DOHH2 (cell line): ENCODE data around the gene REV1.

Source experiments
- H3F3A ChIP-seq: fragments of 200-600 bp; sonication (generic), shearing (Covaris generic); 2 replicates; pipeline ENCODE4 v1.6.0; 2016; ENCODE audit warnings: antibody characterized with exemption, mild to moderate bottlenecking; ENCODE audit not compliant: control insufficient read depth, insufficient read depth
- H3K27ac ChIP-seq: fragments of 200-600 bp; sonication (generic); 2 replicates; pipeline ENCODE4 v1.5.1; 2014; ENCODE audit warnings: low read depth, mild to moderate bottlenecking, low read length, moderate library complexity
- H3K27me3 ChIP-seq: fragments of 200-600 bp; sonication (generic); 2 replicates; pipeline ENCODE4 v1.6.1; 2014; ENCODE audit warnings: mild to moderate bottlenecking, low read length, mixed read lengths; ENCODE audit not compliant: control insufficient read depth
- H3K36me3 ChIP-seq: fragments of 200-600 bp; sonication (generic); 2 replicates; pipeline ENCODE4 v1.6.1; 2014; ENCODE audit warnings: mild to moderate bottlenecking, low read length, moderate library complexity, mixed read lengths; ENCODE audit not compliant: control insufficient read depth
- H3K4me1 ChIP-seq: fragments of 200-600 bp; sonication (generic); 2 replicates; pipeline ENCODE4 v1.6.1; 2014; ENCODE audit warnings: mild to moderate bottlenecking, low read length, mixed read lengths; ENCODE audit not compliant: control insufficient read depth
- H3K4me2 ChIP-seq: fragments of 200-600 bp; sonication (generic); 2 replicates; pipeline ENCODE4 v1.6.0; 2014; ENCODE audit warnings: mild to moderate bottlenecking, low read length, moderate library complexity
- H3K4me3 ChIP-seq: fragments of 200-600 bp; sonication (generic); 2 replicates; pipeline ENCODE4 v1.5.1; 2014; ENCODE audit warnings: mild to moderate bottlenecking, low read length, mixed read lengths
- H3K79me2 ChIP-seq: fragments of 200-600 bp; sonication (generic); 2 replicates; pipeline ENCODE4 v1.6.1; 2014; ENCODE audit warnings: mild to moderate bottlenecking, low read length, mixed read lengths; ENCODE audit not compliant: control insufficient read depth
- H3K9me2 ChIP-seq: fragments of 200-600 bp; sonication (generic); replicated peaks from 2 replicates; pipeline ENCODE4 v1.6.1; 2014; ENCODE audit warnings: mild to moderate bottlenecking, low read length, mixed read lengths; ENCODE audit not compliant: control insufficient read depth
- H3K9me3 ChIP-seq: fragments of 200-600 bp; sonication (generic); 2 replicates; pipeline ENCODE4 v1.6.1; 2014; ENCODE audit warnings: antibody characterized with exemption, low read length, mixed read lengths; ENCODE audit not compliant: control insufficient read depth, insufficient read depth
- H4K20me1 ChIP-seq: fragments of 200-600 bp; sonication (generic); 2 replicates; pipeline ENCODE4 v1.6.0; 2014; ENCODE audit warnings: low read depth, mild to moderate bottlenecking, antibody characterized with exemption, low read length, moderate library complexity; ENCODE audit not compliant: control insufficient read depth, insufficient read depth
- CTCF ChIP-seq: fragments of 200-600 bp; sonication (generic); IDR thresholded peaks from one replicate; pipeline ENCODE4 v1.5.1; 2014; ENCODE audit warnings: antibody characterized with exemption, mild to moderate bottlenecking, low read depth, low read length; ENCODE audit not compliant: poor library complexity, severe bottlenecking
- EZH2phosphoT487 ChIP-seq: fragments of 200-600 bp; sonication (generic); IDR thresholded peaks from 2 replicates; pipeline ENCODE4 v1.6.1; 2017; ENCODE audit warnings: borderline replicate concordance, mild to moderate bottlenecking, antibody characterized with exemption, low read length, moderate library complexity, mixed read lengths

REV1 gene

GRCh38 chr2:99444222-99444621 lies 45.6 kb downstream of the REV1 start:
- Histone ChIP-seq H4K20me1 (no peaks in the 10 kb centered on the region), H3K4me2 (no peak overlapping the region), H3K27me3 (no peaks in the 10 kb centered on the region), H3K27ac (no peak overlapping the region), H3K79me2 (peaks cover 22% of the 10 kb centered on the region), H3K4me3 (no peak overlapping the region), H3K4me1 (no peaks in the 10 kb centered on the region), H3K36me3 (peaks cover 65% of the 10 kb centered on the region), H3K9me3 (no peaks in the 10 kb centered on the region), H3F3A (0 out of 2 replicates have a peak, but pooled peaks cover 3% of the 10 kb centered on the region), H3K9me2 (no peaks in the 10 kb centered on the region)
- no peak for TF ChIP-seq CTCF
- TF ChIP-seq EZH2phosphoT487: no peak

GRCh38 chr2:99442837-99443236 lies 47.0 kb downstream of the REV1 start:
- Histone ChIP-seq H3K36me3 (peaks cover 68% of the 10 kb centered on the region), H3K27ac (no peak overlapping the region), H3K27me3 (no peaks in the 10 kb centered on the region), H3K4me3 (no peak overlapping the region), H3F3A (0 out of 2 replicates have a peak, but pooled peaks cover 3% of the 10 kb centered on the region), H3K79me2 (peaks cover 18% of the 10 kb centered on the region), H3K9me2 (no peaks in the 10 kb centered on the region), H3K4me1 (no peaks in the 10 kb centered on the region), H3K4me2 (no peak overlapping the region), H4K20me1 (no peaks in the 10 kb centered on the region), H3K9me3 (no peaks in the 10 kb centered on the region)
- TF ChIP-seq EZH2phosphoT487: no peak
- TF ChIP-seq CTCF: no peak

- TF ChIP-seq EZH2phosphoT487: no peak
- no peak for TF ChIP-seq CTCF
Observed at GRCh38 chr2:99439971-99440505, 49.8 kb downstream of the REV1 start.

GRCh38 chr2:99436874-99437273 lies 52.9 kb downstream of the REV1 start:
- H3K9me3 ChIP-seq: no peaks in the 10 kb centered on the region
- TF ChIP-seq CTCF: no peak
- no peak for TF ChIP-seq EZH2phosphoT487
- peaks cover 3% of the 10 kb centered on the region; the same call in 1 of the 2 replicates for H3K79me2 ChIP-seq
- H3F3A ChIP-seq: peaks cover 2% of the 10 kb centered on the region; the same call in 1 of the 2 replicates
- H3K27me3 ChIP-seq: no peaks in the 10 kb centered on the region
- no peak overlapping the region for H3K4me3 ChIP-seq
- H3K36me3 ChIP-seq: peaks cover 71% of the 10 kb centered on the region
- H3K27ac ChIP-seq: no peak overlapping the region
- H3K4me2 ChIP-seq: no peak overlapping the region
- no peaks in the 10 kb centered on the region for H3K9me2 ChIP-seq
- no peaks in the 10 kb centered on the region for H3K4me1 ChIP-seq
- no peaks in the 10 kb centered on the region for H4K20me1 ChIP-seq

More at GRCh38 chr2:99439971-99440505, 49.8 kb downstream of the REV1 start:
- H3K4me2 ChIP-seq: no peak overlapping the region
- H3K79me2 ChIP-seq: peaks cover 8% of the 10 kb centered on the region
- H4K20me1 ChIP-seq: no peaks in the 10 kb centered on the region
- no peak overlapping the region for H3K27ac ChIP-seq
- H3K4me3 ChIP-seq: no peak overlapping the region
- 0 out of 2 replicates have a peak, but pooled peaks cover 3% of the 10 kb centered on the region for H3F3A ChIP-seq
- no peaks in the 10 kb centered on the region for H3K9me3 ChIP-seq
- H3K36me3 ChIP-seq: peaks cover 63% of the 10 kb centered on the region
- H3K4me1 ChIP-seq: no peaks in the 10 kb centered on the region
- no peaks in the 10 kb centered on the region for H3K9me2 ChIP-seq
- no peaks in the 10 kb centered on the region for H3K27me3 ChIP-seq
